Epithelial cell of proximal tubule (primary cell): Measurements from ENCODE around the gene COMMD1. TPM values are rescaled to one million over a fixed set of nuclear protein-coding genes. Genes with fewer than 3 reads are reported as not detected.
"Not testable (repeated sequence)": the region's sequence is repeated elsewhere in the genome, so short reads cannot be mapped to it uniquely, and the experiment has no call there.

Experiments used
- DNase-seq: peaks from one replicate; pipeline ENCODE4 v3.0.0-alpha.2; 2011; ENCODE audit warnings: low read depth
- H3K4me3 ChIP-seq: 2 replicates; pipeline ENCODE4 v1.5.1; 2011; ENCODE audit warnings: low read depth, mild to moderate bottlenecking, low read length
- CTCF ChIP-seq: conservative IDR thresholded peaks from 2 replicates; pipeline ENCODE4 v1.5.1; 2012; ENCODE audit warnings: low read depth, mild to moderate bottlenecking, low read length
- total RNA-seq: library from RNA; depleted of rRNA; stranded (reverse); fragments of >200 nt; gene quantifications from 2 replicates; pipeline ENCODE4 v1.2.3, GENCODE V29; 2015

The COMMD1 gene
- total RNA-seq = 37.4 and 45.1 TPM in 2 replicates

GRCh38 chr2:61905372-61906185, at the start of gene COMMD1:
Gene COMMD1, plus strand, starts transcription at chr2:61905674. Its CDS starts 5 bp downstream, at chr2:61905679.
- no peak for TF ChIP-seq CTCF
- no peak for DNase-seq
- H3K4me3 ChIP-seq = peak within 1 kb of the TSS; percentile 82

- H3K4me3 ChIP-seq = no peak overlapping the region
- DNase-seq = no peak
Observed at GRCh38 chr2:61857224-61857623, 48.2 kb upstream of the COMMD1 start.

GRCh38 chr2:61862085-61862484, 43.4 kb upstream of the COMMD1 start:
- TF ChIP-seq CTCF = no peak
- H3K4me3 ChIP-seq = no peak overlapping the region
- DNase-seq = no peak

More at GRCh38 chr2:61857224-61857623, 48.2 kb upstream of the COMMD1 start:
- TF ChIP-seq CTCF = no peak

- H3K4me3 ChIP-seq, DNase-seq: not testable (repeated sequence)
Observed at GRCh38 chr2:61866482-61867089, 38.9 kb upstream of the COMMD1 start.

- DNase-seq = no peak
- TF ChIP-seq CTCF = no peak
- no peak overlapping the region for H3K4me3 ChIP-seq
Observed at GRCh38 chr2:61876400-61876799, 29.1 kb upstream of the COMMD1 start.

GRCh38 chr2:61877571-61878245, 27.8 kb upstream of the COMMD1 start:
- no peak for TF ChIP-seq CTCF
- no peak overlapping the region for H3K4me3 ChIP-seq
- DNase-seq = no peak

- no peak overlapping the region for H3K4me3 ChIP-seq
- DNase-seq = peak; percentile 26
- no peak for TF ChIP-seq CTCF
Observed at GRCh38 chr2:61878761-61879160, 26.7 kb upstream of the COMMD1 start.

GRCh38 chr2:61879351-61879750, 26.1 kb upstream of the COMMD1 start:
- H3K4me3 ChIP-seq, DNase-seq: not testable (repeated sequence)
